Testis (tissue), 3 donors: ENCODE results near the gene OSGEPL1. TPM values are rescaled to one million over a fixed set of nuclear protein-coding genes. Genes with fewer than 3 reads are reported as not detected.
"Not testable (repeated sequence)": the region's sequence is repeated elsewhere in the genome, so short reads cannot be mapped to it uniquely, and the experiment has no call there.

Experiments
- DNase-seq: peaks from one replicate; pipeline ENCODE4 v3.0.0-alpha.2; 2019
- H3K27ac ChIP-seq, 2 donors: fragments of 200-600 bp; sonication (generic); one replicate each; pipeline ENCODE4 v1.5.1; 2019
- H3K27me3 ChIP-seq: fragments of 200-600 bp; sonication (generic); one replicate; pipeline ENCODE4 v1.5.1; 2019
- H3K36me3 ChIP-seq: fragments of 200-600 bp; sonication (generic); one replicate; pipeline ENCODE4 v1.5.1; 2017; ENCODE audit warnings: low read depth; ENCODE audit errors: missing control alignments
- H3K4me1 ChIP-seq: fragments of 200-600 bp; sonication (generic); one replicate; pipeline ENCODE4 v1.5.1; 2019
- H3K4me3 ChIP-seq, 2 donors: fragments of 200-600 bp; sonication (generic); one replicate each; pipeline ENCODE4 v1.5.1; 2017 to 2019
- H3K9me3 ChIP-seq: fragments of 200-600 bp; sonication (generic); one replicate; pipeline ENCODE4 v1.5.1; 2017
- CTCF ChIP-seq, 3 experiments: fragments of 450-650 bp in 2 of 3; fragments of 200-600 bp in 1 of 3; sonication (generic) in 1 of 3; IDR thresholded peaks; one replicate each; pipeline ENCODE4 v1.5.1; 2016 to 2019; ENCODE audit warnings: antibody characterized with exemption in 3 of 3, mild to moderate bottlenecking in 2 of 3, moderate library complexity in 1 of 3
- POLR2A ChIP-seq: fragments of 450-650 bp; IDR thresholded peaks from one replicate; pipeline ENCODE4 v1.6.1; 2017; ENCODE audit warnings: antibody characterized with exemption, mild to moderate bottlenecking, moderate library complexity
- WGBS, 2 donors: methylation state at CpG; one replicate each; pipeline ENCODE4 v1.1.5; 2018; 5-methylcytosine and 5-hydroxymethylcytosine counted together
- intact Hi-C: fragments of 100-400 bp; cut with DNase I; formaldehyde crosslinking; loops from one replicate; pipeline ENCODE4 v1.15.1; 2023; ENCODE audit warnings: low total_unique reads
- polyA plus RNA-seq: library from polyadenylated mRNA; stranded (reverse); fragments of 350-450 nt; fragmentation: Illumina TruSeq; extraction: RNeasy Lipid Tissue Mini Kit (QIAGEN cat#74804); gene quantifications from one replicate; pipeline ENCODE4 v1.2.3, GENCODE V29; 2014; ENCODE audit warnings: low read depth, low replicate concordance; ENCODE audit not compliant: insufficient read depth
- total RNA-seq, 2 donors: library from RNA; depleted of rRNA; stranded (reverse); fragments of >200 nt; gene quantifications; one replicate each; pipeline ENCODE4 v1.2.3, GENCODE V29; 2016

OSGEPL1 gene
- total and polyA plus RNA-seq, 3 donors from 2014 or later, result 11.0 to 15.7 (median 15.7) TPM

GRCh38 chr2:189772212-189772611 is 9.6 kb upstream of the OSGEPL1 start:
- WGBS, 2 donors, result 86 to 95% methylated on average over 1 of the region's 1 CpG
- H3K27me3 ChIP-seq, result no peaks in the 10 kb centered on the region
- intact Hi-C loops, result no loop called here
- DNase-seq, result no peak
- TF ChIP-seq CTCF (IDR thresholded peaks at IDR 0.05) (no peak), POLR2A (no peak)
- no peaks in the 10 kb centered on the region for H3K36me3 ChIP-seq
- no peak overlapping the region for H3K4me3 ChIP-seq
- no peak overlapping the region for H3K27ac ChIP-seq
- no peaks in the 10 kb centered on the region for H3K4me1 ChIP-seq
- H3K9me3 ChIP-seq, result no peaks in the 10 kb centered on the region

- H3K4me3 ChIP-seq, result no peak overlapping the region
- no peaks in the 10 kb centered on the region for H3K4me1 ChIP-seq
- no peak for DNase-seq
- no peaks in the 10 kb centered on the region for H3K9me3 ChIP-seq
- 61 to 64% methylated on average over 6 of the region's 6 CpGs for WGBS, 2 donors
- TF ChIP-seq CTCF (IDR thresholded peaks at IDR 0.05) (no peak), POLR2A (no peak)
- H3K27me3 ChIP-seq, result no peaks in the 10 kb centered on the region
- no peak overlapping the region for H3K27ac ChIP-seq
- intact Hi-C loops, result no loop called here
- no peaks in the 10 kb centered on the region for H3K36me3 ChIP-seq
These were observed 8.2 kb upstream of the OSGEPL1 start for GRCh38 chr2:189770590-189771322.

GRCh38 chr2:189763908-189764661 is 1.5 kb upstream of the OSGEPL1 start:
- no peaks in the 10 kb centered on the region for H3K27me3 ChIP-seq
- no peaks in the 10 kb centered on the region for H3K4me1 ChIP-seq
- intact Hi-C loops, result loop anchor here (5.0 kb wide), 1 partner anchor 92 kb away; the partner anchor contains the start of gene ANKAR
- no peaks in the 10 kb centered on the region for H3K36me3 ChIP-seq
- no peak for DNase-seq
- 68% methylated on average over 4 of the region's 4 CpGs for WGBS, 2 donors
- no peaks in the 10 kb centered on the region for H3K9me3 ChIP-seq
- no peak overlapping the region for H3K4me3 ChIP-seq
- TF ChIP-seq POLR2A (no peak), CTCF (IDR thresholded peaks at IDR 0.05) (no peak)
- H3K27ac ChIP-seq, result no peak overlapping the region

- no peak for DNase-seq
- intact Hi-C loops, result loop anchor here (5.0 kb wide), 1 partner anchor 90 kb away; the partner anchor contains the start of gene ANKAR
- no peak for TF ChIP-seq POLR2A
- no peak for TF ChIP-seq CTCF (IDR thresholded peaks at IDR 0.05)
- H3K36me3 ChIP-seq, result no peaks in the 10 kb centered on the region
- no peaks in the 10 kb centered on the region for H3K27me3 ChIP-seq
- no peaks in the 10 kb centered on the region for H3K9me3 ChIP-seq
- 0 to 2% methylated on average over 6 to 7 of the region's 7 CpGs for WGBS, 2 donors
- peak overlapping the region; percentile 82 to 91 for H3K27ac ChIP-seq
- no peaks in the 10 kb centered on the region for H3K4me1 ChIP-seq
- peak overlapping the region; percentile 73 to 77 for H3K4me3 ChIP-seq
These were observed 402 bp downstream of the OSGEPL1 start for GRCh38 chr2:189762229-189762550.

- H3K36me3 ChIP-seq, H3K9me3 ChIP-seq, H3K4me1 ChIP-seq, H3K27me3 ChIP-seq, DNase-seq, H3K27ac ChIP-seq, H3K4me3 ChIP-seq: not testable (repeated sequence)
- intact Hi-C loops, result loop anchor here (5.0 kb wide), 1 partner anchor 88 kb away; the partner anchor contains the start of gene ANKAR
- WGBS, 2 donors, result 87 to 96% methylated on average over 12 to 19 of the region's 19 CpGs
These were observed 2.4 kb downstream of the OSGEPL1 start for GRCh38 chr2:189760154-189760553.
